RWPE1 (cell line): ENCODE data around the gene DFFB.

ENCODE experiments used
- CTCF ChIA-PET: fragments of 350-600 bp; sonication (Branson Sonifier 250); formaldehyde crosslinking; extraction: SDS; loops from one replicate; lab custom pipeline; 2021; lab: Yijun Ruan, JAX
- POLR2A ChIA-PET: fragments of 400-600 bp; formaldehyde crosslinking; extraction: SDS; loops from one replicate; lab custom pipeline; 2020; ENCODE audit warnings: antibody characterized with exemption; ENCODE audit not compliant: low non-redundant PET; lab: Yijun Ruan, JAX
- DNase-seq: peaks from one replicate; pipeline ENCODE4 v3.0.0; 2012; ENCODE audit warnings: low spot score
- H3K27ac ChIP-seq: fragments of 450-650 bp; 2 replicates; pipeline ENCODE4 v1.5.1; 2017
- TF ChIP-seq, protein P1 (sequence below): fragments of 450-650 bp; conservative IDR thresholded peaks from 2 replicates; pipeline ENCODE4 v1.5.1; 2017; ENCODE audit warnings: low read depth, mild to moderate bottlenecking

DFFB gene

DNA sequence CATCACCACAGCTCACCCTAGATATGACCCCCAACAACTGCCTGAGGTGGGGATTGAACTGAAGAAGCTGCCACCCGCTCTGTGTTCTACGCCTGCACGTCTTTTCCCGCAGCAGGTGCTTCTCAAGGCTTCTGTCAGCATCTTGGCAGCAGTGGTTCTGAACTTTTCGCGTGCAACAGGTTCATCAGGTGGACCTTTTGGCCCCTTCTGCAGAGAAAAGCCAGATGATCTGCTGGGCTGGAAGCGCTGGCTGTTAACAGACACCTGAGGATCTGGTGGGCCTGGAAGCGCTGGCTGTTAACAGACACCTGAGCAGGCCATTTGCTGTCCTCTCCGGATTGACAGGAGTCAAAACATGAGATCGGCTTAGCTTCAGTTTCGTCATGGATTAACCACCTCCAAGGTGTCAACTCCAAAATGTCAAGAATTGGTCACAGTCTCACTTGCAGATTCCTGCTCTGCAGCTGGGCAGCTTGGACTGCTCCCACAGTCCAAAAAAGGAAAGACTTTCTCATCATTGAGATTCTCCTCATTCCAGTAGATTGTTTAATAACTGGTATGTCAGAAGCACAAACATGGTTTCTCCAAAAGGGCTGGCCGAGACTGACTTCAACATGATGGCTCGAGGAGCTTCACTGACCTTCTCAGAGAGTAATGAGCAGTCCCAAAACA, 38.1 kb downstream of the DFFB start:
- DNase-seq: no peak
- POLR2A ChIA-PET: no interaction called here
- TF ChIP-seq, protein P1, sequence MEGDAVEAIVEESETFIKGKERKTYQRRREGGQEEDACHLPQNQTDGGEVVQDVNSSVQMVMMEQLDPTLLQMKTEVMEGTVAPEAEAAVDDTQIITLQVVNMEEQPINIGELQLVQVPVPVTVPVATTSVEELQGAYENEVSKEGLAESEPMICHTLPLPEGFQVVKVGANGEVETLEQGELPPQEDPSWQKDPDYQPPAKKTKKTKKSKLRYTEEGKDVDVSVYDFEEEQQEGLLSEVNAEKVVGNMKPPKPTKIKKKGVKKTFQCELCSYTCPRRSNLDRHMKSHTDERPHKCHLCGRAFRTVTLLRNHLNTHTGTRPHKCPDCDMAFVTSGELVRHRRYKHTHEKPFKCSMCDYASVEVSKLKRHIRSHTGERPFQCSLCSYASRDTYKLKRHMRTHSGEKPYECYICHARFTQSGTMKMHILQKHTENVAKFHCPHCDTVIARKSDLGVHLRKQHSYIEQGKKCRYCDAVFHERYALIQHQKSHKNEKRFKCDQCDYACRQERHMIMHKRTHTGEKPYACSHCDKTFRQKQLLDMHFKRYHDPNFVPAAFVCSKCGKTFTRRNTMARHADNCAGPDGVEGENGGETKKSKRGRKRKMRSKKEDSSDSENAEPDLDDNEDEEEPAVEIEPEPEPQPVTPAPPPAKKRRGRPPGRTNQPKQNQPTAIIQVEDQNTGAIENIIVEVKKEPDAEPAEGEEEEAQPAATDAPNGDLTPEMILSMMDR: no peak
- CTCF ChIA-PET: no interaction called here
- no peak overlapping the region for H3K27ac ChIP-seq

DNA sequence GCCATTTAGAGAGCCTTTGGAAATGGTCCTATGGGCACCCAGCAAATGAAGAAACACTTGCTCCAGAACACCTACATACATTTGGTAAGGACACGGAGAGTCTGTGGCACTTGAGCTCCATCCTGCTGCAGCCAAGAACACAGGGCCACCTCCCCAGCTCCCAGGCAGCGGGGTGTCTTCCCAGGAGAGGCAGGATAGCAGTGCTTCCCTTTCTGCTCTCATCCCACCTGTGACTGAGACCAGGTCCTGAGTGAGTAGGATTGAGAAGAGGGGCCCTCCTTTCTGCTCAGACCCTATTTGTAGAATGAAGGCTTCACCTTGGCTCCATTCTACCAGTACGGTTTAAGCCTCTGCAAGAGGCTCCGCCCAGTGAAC, 38.7 kb downstream of the DFFB start:
- no peak overlapping the region for H3K27ac ChIP-seq
- DNase-seq: no peak
- TF ChIP-seq, protein P1: no peak
- ChIA-PET POLR2A (no interaction called here), CTCF (no interaction called here)

DNA sequence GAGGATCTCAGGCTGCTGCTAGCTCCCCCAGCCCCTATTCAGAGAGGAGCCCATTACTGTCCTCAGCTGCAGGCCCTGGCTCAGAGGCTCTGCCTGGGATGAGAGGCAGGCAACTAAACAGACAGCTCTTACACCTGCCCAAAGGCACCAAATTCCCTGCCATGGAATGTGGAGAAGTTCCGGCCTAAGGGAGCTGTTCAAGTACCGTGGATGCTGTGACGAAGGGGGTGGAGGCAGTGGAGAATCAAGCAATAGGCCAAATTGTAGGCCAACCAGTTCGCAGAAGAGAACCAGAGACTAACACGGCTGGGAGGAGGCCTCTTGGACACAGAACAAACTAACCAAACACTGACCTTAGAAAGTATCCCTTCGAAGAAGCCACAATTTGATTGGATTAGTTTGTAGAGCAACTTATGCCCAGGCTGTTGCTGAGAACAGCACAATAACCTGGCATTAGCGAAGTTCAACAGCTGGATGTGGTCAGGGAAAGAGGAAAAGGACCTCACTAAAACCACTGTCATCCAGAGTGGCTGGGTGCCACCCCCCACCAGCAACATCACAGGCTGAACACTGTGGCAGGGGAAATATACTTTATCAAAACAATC, 39.2 kb downstream of the DFFB start:
- ChIA-PET POLR2A (no interaction called here), CTCF (no interaction called here)
- TF ChIP-seq, protein P1: no peak
- DNase-seq: no peak
- H3K27ac ChIP-seq: no peak overlapping the region

DNA sequence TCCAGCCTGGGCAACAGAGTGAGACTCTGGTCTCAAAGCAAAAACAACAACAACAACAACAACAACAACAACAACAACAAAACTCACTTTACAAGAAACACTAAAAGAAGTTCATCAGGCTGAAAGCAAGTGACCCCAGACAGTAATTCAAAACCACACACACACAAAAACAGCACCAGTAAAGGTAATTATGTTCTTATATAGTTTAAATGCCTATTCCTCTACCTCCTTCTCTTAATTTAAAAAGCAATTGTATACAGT, 41.1 kb downstream of the DFFB start:
- POLR2A ChIA-PET: no interaction called here
- CTCF ChIA-PET: no interaction called here

DNA sequence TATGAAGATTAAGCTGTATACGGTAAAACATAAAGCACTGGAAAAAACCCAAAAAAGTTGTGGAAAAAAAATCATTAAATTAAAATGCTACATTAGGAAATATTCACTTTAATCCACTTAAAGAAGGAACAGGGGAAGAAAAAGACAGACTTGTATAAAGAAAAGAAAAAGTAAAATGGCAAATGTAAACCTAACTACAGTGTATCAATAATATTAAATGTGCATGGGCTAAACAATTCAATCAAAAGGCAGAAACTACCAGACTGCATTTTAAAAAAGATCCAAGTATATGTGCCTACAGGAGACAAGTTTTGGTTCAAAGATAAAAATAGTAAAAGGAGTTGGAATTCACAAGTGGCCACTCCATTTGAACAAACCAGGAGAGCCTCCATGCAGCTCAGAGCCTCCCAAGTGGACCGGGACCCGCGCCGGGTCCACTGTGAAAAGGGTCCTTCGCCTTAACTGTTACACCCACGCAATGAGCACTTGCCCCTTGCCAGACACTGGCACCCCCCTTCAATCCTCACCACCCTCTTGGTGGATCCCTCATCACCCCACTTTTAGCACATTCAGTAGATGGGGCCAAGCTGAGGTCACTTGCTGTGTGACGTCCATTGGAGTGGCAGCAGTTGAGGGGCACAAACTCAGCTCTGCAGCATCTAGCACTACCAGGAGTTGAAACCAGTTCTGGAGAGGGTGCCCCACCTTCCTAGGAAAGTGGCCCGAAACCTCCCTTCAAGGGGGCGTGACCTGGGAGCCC, 41.9 kb downstream of the DFFB start:
- DNase-seq: no peak
- peak overlapping the region; percentile 97 for H3K27ac ChIP-seq
- TF ChIP-seq, protein P1: no peak
- CTCF ChIA-PET: interaction anchor here (0.5 to 1.1 kb wide), 4 partner anchors 15 to 521 kb away, joined by 3 to 9 read pairs (median 4); no protein-coding TSS in a partner anchor
- POLR2A ChIA-PET: no interaction called here

More for the DNA sequence above, 41.1 kb downstream of the DFFB start:
- DNase-seq: no peak
- TF ChIP-seq, protein P1: no peak
- no peak overlapping the region for H3K27ac ChIP-seq

DNA sequence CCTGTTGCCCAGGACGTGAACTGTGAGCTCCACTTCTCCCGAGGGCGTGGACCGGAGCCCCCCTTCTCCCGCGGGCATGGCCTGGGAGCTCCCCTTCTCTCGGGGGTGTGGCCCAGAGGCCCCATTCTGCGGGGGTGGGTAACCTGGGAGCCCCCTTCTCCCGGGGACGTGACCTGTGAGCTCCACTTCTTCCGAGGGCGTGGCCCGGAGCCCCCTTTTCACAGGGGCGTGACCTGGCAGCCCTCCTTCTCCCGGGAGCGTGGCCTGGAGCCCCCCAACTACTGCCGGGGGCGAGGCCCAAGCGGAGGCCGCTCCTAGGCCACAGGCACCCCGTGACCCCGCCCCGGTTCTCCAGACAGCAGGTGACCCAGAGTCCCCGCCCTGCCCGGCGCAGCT, 42.5 kb downstream of the DFFB start:
- peak overlapping the region; percentile 97 for H3K27ac ChIP-seq
- ChIA-PET CTCF (interaction anchor here (0.5 to 1.1 kb wide), 4 partner anchors 16 to 520 kb away, joined by 3 to 9 read pairs (median 4); no protein-coding TSS in a partner anchor), POLR2A (interaction anchor here (0.8 kb wide), 1 partner anchor 1263 kb away, joined by 3 read pairs; no protein-coding TSS in a partner anchor)
- DNase-seq: peak; percentile 38
- TF ChIP-seq, protein P1: no peak
